HCT116 (cell line): ENCODE results near the gene SHISA4. TPM values are rescaled to one million over a fixed set of nuclear protein-coding genes. Genes with fewer than 3 reads are reported as not detected.

Source experiments
- ATAC-seq: fragments of 200-7000 bp; cut with Tn5 transposase; 2 replicates; pipeline ENCODE4 v1.9.1; 2020; ENCODE audit warnings: mild to moderate bottlenecking, moderate library complexity
- BruUV-seq: library from RNA; stranded (reverse); fragments of 400-500 nt; replicated peaks from 2 replicates; lab custom pipeline; 2021; lab: Mats Ljungman, UMichigan
- CTCF ChIA-PET: fragments of 300-600 bp; sonication (Branson Sonifier 250); formaldehyde crosslinking; loops from one replicate; lab custom pipeline; 2021; ENCODE audit warnings: antibody characterized with exemption; lab: Charles Lee
- POLR2A ChIA-PET: fragments of 300-600, 350-600 bp; sonication (Branson Sonifier 250); formaldehyde crosslinking; loops from one replicate; lab custom pipeline; 2021; ENCODE audit warnings: antibody characterized with exemption; lab: Charles Lee
- RAD21 ChIA-PET, 2 experiments: fragments of 300-600 bp; sonication (Branson Sonifier 250); formaldehyde crosslinking; loops; one replicate each; lab custom pipeline; 2023; ENCODE audit warnings: low total read pairs in 2 of 2; ENCODE audit not compliant: uncharacterized antibody in 2 of 2, unreplicated experiment in 2 of 2, low non-redundant PET in 1 of 2; lab: Charles Lee
- DNase-seq: peaks from one replicate; pipeline ENCODE4 v3.0.0-alpha.2; 2010; ENCODE audit warnings: low read depth, low spot score
- H2AFZ ChIP-seq: fragments of 200-600 bp; shearing (Covaris generic), sonication (generic); 2 replicates; pipeline ENCODE4 v1.6.1; 2017; ENCODE audit warnings: low read depth, mixed run types, mixed read lengths, antibody characterized with exemption, low read length; ENCODE audit not compliant: poor library complexity, severe bottlenecking
- H3K27ac ChIP-seq: 2 replicates; pipeline ENCODE4 v1.5.1; 2012; ENCODE audit warnings: low read depth, low read length
- H3K27me3 ChIP-seq: fragments of 200-600 bp; sonication (generic); 2 replicates; pipeline ENCODE4 v1.6.1; 2016; ENCODE audit warnings: mixed run types, low read length, mixed read lengths; ENCODE audit not compliant: insufficient read depth
- H3K36me3 ChIP-seq, 2 experiments: fragments of 200-500 bp in 1 of 2; fragments of 200-600 bp in 1 of 2; sonication (Bioruptor generic) in 1 of 2; sonication (generic) in 1 of 2; 2 replicates each; pipeline versions ENCODE4 v1.5.1 to v1.6.1; 2014 to 2016; ENCODE audit warnings: low read length in 2 of 2, inconsistent platforms in 1 of 2, mixed read lengths in 1 of 2, mixed run types in 1 of 2; ENCODE audit not compliant: insufficient read depth in 2 of 2, control insufficient read depth in 1 of 2
- H3K4me1 ChIP-seq, 2 experiments: fragments of 200-600 bp in 1 of 2; sonication (generic) in 1 of 2; 2 replicates each; pipeline versions ENCODE4 v1.5.1 to v1.6.1; 2012 to 2017; ENCODE audit warnings: low read length in 2 of 2, inconsistent platforms in 1 of 2, mild to moderate bottlenecking in 1 of 2, mixed read lengths in 1 of 2, mixed run types in 1 of 2, moderate library complexity in 1 of 2; ENCODE audit not compliant: insufficient read depth in 2 of 2, control insufficient read depth in 1 of 2
- H3K4me2 ChIP-seq: fragments of 200-600 bp; sonication (generic); 2 replicates; pipeline ENCODE4 v1.6.1; 2017; ENCODE audit warnings: mixed run types, low read length, mixed read lengths
- H3K4me3 ChIP-seq, 2 experiments: fragments of 200-600 bp in 1 of 2; sonication (generic) in 1 of 2; replicated peaks in 1 of 2; 2 replicates each; pipeline ENCODE4 v1.5.1; 2011 to 2016; ENCODE audit warnings: low read length in 2 of 2, control low read depth in 1 of 2, low read depth in 1 of 2, mild to moderate bottlenecking in 1 of 2, mixed read lengths in 1 of 2, mixed run types in 1 of 2
- H3K79me2 ChIP-seq: fragments of 200-600 bp; sonication (generic); 2 replicates; pipeline ENCODE4 v1.6.1; 2017; ENCODE audit warnings: mild to moderate bottlenecking, mixed run types, low read length, moderate library complexity, mixed read lengths; ENCODE audit not compliant: insufficient read depth
- H3K9ac ChIP-seq: fragments of 200-600 bp; sonication (generic); 2 replicates; pipeline ENCODE4 v1.6.1; 2016; ENCODE audit warnings: low read length, mixed read lengths
- H3K9me2 ChIP-seq: fragments of 200-600 bp; sonication (generic), shearing (Covaris generic); 2 replicates; pipeline ENCODE4 v1.6.1; 2017; ENCODE audit warnings: mixed run types, mild to moderate bottlenecking, moderate library complexity; ENCODE audit not compliant: insufficient read depth
- H3K9me3 ChIP-seq, 2 experiments: fragments of 200-500 bp in 1 of 2; fragments of 200-600 bp in 1 of 2; sonication (Bioruptor generic) in 1 of 2; sonication (generic) in 1 of 2; 2 replicates each; pipeline ENCODE4 v1.6.1; 2014 to 2017; ENCODE audit warnings: low read length in 2 of 2, mixed read lengths in 2 of 2, inconsistent platforms in 1 of 2, low read depth in 1 of 2, mild to moderate bottlenecking in 1 of 2, mixed run types in 1 of 2, moderate library complexity in 1 of 2; ENCODE audit not compliant: control insufficient read depth in 1 of 2, insufficient read depth in 1 of 2
- H4K20me1 ChIP-seq: fragments of 200-600 bp; sonication (generic), shearing (Covaris generic); 2 replicates; pipeline ENCODE4 v1.6.1; 2017; ENCODE audit warnings: mixed run types, mild to moderate bottlenecking, moderate library complexity; ENCODE audit not compliant: insufficient read depth
- CBX3 ChIP-seq: IDR thresholded peaks from 2 replicates; pipeline ENCODE4 v1.6.1; 2012; ENCODE audit warnings: low read depth
- CEBPB ChIP-seq: IDR thresholded peaks from 2 replicates; pipeline ENCODE4 v1.6.1; 2012; ENCODE audit warnings: low read depth
- EGR1 ChIP-seq: IDR thresholded peaks from 2 replicates; pipeline ENCODE4 v1.6.1; 2012; ENCODE audit warnings: low read depth
- EZH2 ChIP-seq: fragments of 200-600 bp; sonication (generic); IDR thresholded peaks from 2 replicates; pipeline ENCODE4 v1.6.1; 2017; ENCODE audit warnings: antibody characterized with exemption, mixed run types
- FOSL1 ChIP-seq: IDR thresholded peaks from 2 replicates; pipeline ENCODE4 v1.6.1; 2012; ENCODE audit warnings: low read depth
- JUND ChIP-seq: IDR thresholded peaks from 2 replicates; pipeline ENCODE4 v1.6.1; 2012
- POLR2A ChIP-seq: IDR thresholded peaks from 2 replicates; pipeline ENCODE4 v1.7.0; 2011; ENCODE audit warnings: borderline replicate concordance; ENCODE audit not compliant: insufficient read depth, insufficient read length; ENCODE audit errors: extremely low read depth
- POLR2AphosphoS5 ChIP-seq: IDR thresholded peaks from 2 replicates; pipeline ENCODE4 v1.6.1; 2011; ENCODE audit warnings: mild to moderate bottlenecking, low read depth, low read length, moderate library complexity
- RAD21 ChIP-seq: IDR thresholded peaks from 2 replicates; pipeline ENCODE4 v1.6.1; 2012; ENCODE audit warnings: low read depth, mild to moderate bottlenecking
- SIN3A ChIP-seq: IDR thresholded peaks from 2 replicates; pipeline ENCODE4 v1.6.1; 2012; ENCODE audit warnings: low read depth
- SP1 ChIP-seq: IDR thresholded peaks from 2 replicates; pipeline ENCODE4 v1.6.1; 2012; ENCODE audit warnings: low read depth
- SRF ChIP-seq: IDR thresholded peaks from 2 replicates; pipeline ENCODE4 v1.6.1; 2012; ENCODE audit warnings: low read depth
- YY1 ChIP-seq: IDR thresholded peaks from 2 replicates; pipeline ENCODE4 v1.6.1; 2011; ENCODE audit warnings: low read length, low read depth, moderate library complexity, mild to moderate bottlenecking; ENCODE audit not compliant: insufficient replicate concordance; ENCODE audit errors: extremely low read depth
- ZFX ChIP-seq: fragments of 450-650 bp; IDR thresholded peaks from 2 replicates; pipeline ENCODE4 v1.6.1; 2017
- ZNF274 ChIP-seq: fragments of 200-500 bp; sonication (Bioruptor generic); IDR thresholded peaks from 2 replicates; pipeline ENCODE4 v1.6.1; 2014; ENCODE audit warnings: mild to moderate bottlenecking, low read depth, low read length, inconsistent platforms
- intact Hi-C: fragments of 100-400 bp; cut with micrococcal nuclease; formaldehyde crosslinking; loops from 2 replicates; pipeline ENCODE4 v1.10.0; 2022
- total RNA-seq: library from RNA; stranded (reverse); gene quantifications from one replicate; pipeline ENCODE4 v1.2.1, GENCODE V29; 2021; ENCODE audit not compliant: unreplicated experiment
- TF ChIP-seq, protein P1 (sequence below): IDR thresholded peaks from 2 replicates; pipeline ENCODE4 v1.6.1; 2011; ENCODE audit warnings: mild to moderate bottlenecking, low read length, moderate library complexity; ENCODE audit not compliant: insufficient replicate concordance; ENCODE audit errors: extremely low read depth
- TF ChIP-seq, protein P2 (sequence below), 3 experiments: fragments of 200-600 bp in 1 of 3; sonication (generic) in 1 of 3; IDR thresholded peaks in 2 of 3; conservative IDR thresholded peaks in 1 of 3; 2 replicates each; pipeline ENCODE4 v1.5.1; 2012 to 2017; ENCODE audit warnings: low read depth in 2 of 3, low read length in 2 of 3, antibody characterized with exemption in 1 of 3, borderline replicate concordance in 1 of 3, control low read depth in 1 of 3, mild to moderate bottlenecking in 1 of 3, mixed read lengths in 1 of 3, mixed run types in 1 of 3, moderate library complexity in 1 of 3; ENCODE audit not compliant: insufficient read depth in 1 of 3
- TF ChIP-seq, protein P3 (sequence below): IDR thresholded peaks from 2 replicates; pipeline ENCODE4 v1.6.1; 2012; ENCODE audit warnings: low read depth
- TF ChIP-seq, protein P4 (sequence below): IDR thresholded peaks from 2 replicates; pipeline ENCODE4 v1.6.1; 2012
- TF ChIP-seq, protein P5 (sequence below): IDR thresholded peaks from 2 replicates; pipeline ENCODE4 v1.6.1; 2012

The SHISA4 gene
- total RNA-seq, 1 experiment from 2014 or later = 15.2 TPM

DNA sequence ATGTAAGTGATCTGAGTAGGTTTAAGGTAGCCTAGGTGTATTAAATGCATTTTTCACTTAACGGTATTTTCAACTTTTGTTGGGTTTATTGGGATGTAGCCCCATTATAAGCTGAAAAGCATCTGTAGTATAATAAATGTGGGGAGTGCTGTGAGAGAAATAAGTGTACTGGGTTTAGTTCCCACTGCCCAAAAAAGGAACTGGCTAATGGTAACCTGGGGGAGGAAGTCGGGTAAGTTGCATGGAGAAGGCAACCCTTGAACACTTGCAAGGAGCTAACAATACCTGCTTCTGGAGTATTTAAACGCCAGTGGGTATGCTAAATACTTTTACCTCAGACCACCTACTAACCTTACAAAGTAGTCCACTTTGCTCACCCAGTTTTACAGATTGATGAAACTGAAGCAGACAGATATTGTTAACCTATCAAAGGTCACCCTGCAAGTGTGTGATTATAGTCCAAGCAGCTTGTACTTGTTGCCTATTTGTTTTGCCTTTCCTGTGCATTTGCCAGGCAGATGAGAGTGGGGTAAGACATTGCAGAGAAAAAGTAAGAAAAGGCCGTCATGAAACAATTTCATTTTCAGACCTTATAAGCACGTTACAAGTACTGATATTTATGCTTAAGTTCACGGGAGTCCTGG lies 7.6 kb upstream of the SHISA4 start:
- no peaks in the 10 kb centered on the region for H3K9me3 ChIP-seq
- H4K20me1 ChIP-seq = no peaks in the 10 kb centered on the region; the same call in 1 of the 2 replicates
- ChIA-PET RAD21 (interaction anchor here in 1 of 2 experiments (1.1 kb wide), 1 partner anchor 15 kb away, joined by 3 read pairs; no protein-coding TSS in a partner anchor), POLR2A (interaction anchor here (0.9 kb wide), 1 partner anchor 129 kb away, joined by 4 read pairs; the partner anchor contains the start of gene ELF3), CTCF (interaction anchor here (1.0 to 1.6 kb wide), 4 partner anchors 12 to 91 kb away, joined by 3 to 6 read pairs (median 4); no protein-coding TSS in a partner anchor)
- intact Hi-C loops = no loop called here
- H2AFZ ChIP-seq = no peak overlapping the region
- no peak overlapping the region for H3K27ac ChIP-seq
- H3K79me2 ChIP-seq = no peaks in the 10 kb centered on the region
- BruUV-seq = no TSS peak
- TF ChIP-seq POLR2A (no peak), ZNF274 (no peak), YY1 (no peak), ZFX (no peak), SP1 (no peak), EGR1 (no peak), CEBPB (no peak), JUND (no peak), SIN3A (no peak), POLR2AphosphoS5 (no peak), EZH2 (no peak), SRF (no peak), RAD21 (no peak), FOSL1 (no peak), CBX3 (no peak)
- TF ChIP-seq, protein P1, sequence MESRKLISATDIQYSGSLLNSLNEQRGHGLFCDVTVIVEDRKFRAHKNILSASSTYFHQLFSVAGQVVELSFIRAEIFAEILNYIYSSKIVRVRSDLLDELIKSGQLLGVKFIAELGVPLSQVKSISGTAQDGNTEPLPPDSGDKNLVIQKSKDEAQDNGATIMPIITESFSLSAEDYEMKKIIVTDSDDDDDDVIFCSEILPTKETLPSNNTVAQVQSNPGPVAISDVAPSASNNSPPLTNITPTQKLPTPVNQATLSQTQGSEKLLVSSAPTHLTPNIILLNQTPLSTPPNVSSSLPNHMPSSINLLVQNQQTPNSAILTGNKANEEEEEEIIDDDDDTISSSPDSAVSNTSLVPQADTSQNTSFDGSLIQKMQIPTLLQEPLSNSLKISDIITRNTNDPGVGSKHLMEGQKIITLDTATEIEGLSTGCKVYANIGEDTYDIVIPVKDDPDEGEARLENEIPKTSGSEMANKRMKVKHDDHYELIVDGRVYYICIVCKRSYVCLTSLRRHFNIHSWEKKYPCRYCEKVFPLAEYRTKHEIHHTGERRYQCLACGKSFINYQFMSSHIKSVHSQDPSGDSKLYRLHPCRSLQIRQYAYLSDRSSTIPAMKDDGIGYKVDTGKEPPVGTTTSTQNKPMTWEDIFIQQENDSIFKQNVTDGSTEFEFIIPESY = no peak
- TF ChIP-seq, protein P2, sequence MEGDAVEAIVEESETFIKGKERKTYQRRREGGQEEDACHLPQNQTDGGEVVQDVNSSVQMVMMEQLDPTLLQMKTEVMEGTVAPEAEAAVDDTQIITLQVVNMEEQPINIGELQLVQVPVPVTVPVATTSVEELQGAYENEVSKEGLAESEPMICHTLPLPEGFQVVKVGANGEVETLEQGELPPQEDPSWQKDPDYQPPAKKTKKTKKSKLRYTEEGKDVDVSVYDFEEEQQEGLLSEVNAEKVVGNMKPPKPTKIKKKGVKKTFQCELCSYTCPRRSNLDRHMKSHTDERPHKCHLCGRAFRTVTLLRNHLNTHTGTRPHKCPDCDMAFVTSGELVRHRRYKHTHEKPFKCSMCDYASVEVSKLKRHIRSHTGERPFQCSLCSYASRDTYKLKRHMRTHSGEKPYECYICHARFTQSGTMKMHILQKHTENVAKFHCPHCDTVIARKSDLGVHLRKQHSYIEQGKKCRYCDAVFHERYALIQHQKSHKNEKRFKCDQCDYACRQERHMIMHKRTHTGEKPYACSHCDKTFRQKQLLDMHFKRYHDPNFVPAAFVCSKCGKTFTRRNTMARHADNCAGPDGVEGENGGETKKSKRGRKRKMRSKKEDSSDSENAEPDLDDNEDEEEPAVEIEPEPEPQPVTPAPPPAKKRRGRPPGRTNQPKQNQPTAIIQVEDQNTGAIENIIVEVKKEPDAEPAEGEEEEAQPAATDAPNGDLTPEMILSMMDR (IDR thresholded peaks at IDR 0.05 in 2 of 3, conservative IDR thresholded peaks at IDR 0.05 in 1 of 3; ENCODE audit: borderline replicate concordance in 1 of 3, insufficient read depth in 1 of 3, low read depth in 2 of 3, low read length in 2 of 3) = no peak
- TF ChIP-seq, protein P3, sequence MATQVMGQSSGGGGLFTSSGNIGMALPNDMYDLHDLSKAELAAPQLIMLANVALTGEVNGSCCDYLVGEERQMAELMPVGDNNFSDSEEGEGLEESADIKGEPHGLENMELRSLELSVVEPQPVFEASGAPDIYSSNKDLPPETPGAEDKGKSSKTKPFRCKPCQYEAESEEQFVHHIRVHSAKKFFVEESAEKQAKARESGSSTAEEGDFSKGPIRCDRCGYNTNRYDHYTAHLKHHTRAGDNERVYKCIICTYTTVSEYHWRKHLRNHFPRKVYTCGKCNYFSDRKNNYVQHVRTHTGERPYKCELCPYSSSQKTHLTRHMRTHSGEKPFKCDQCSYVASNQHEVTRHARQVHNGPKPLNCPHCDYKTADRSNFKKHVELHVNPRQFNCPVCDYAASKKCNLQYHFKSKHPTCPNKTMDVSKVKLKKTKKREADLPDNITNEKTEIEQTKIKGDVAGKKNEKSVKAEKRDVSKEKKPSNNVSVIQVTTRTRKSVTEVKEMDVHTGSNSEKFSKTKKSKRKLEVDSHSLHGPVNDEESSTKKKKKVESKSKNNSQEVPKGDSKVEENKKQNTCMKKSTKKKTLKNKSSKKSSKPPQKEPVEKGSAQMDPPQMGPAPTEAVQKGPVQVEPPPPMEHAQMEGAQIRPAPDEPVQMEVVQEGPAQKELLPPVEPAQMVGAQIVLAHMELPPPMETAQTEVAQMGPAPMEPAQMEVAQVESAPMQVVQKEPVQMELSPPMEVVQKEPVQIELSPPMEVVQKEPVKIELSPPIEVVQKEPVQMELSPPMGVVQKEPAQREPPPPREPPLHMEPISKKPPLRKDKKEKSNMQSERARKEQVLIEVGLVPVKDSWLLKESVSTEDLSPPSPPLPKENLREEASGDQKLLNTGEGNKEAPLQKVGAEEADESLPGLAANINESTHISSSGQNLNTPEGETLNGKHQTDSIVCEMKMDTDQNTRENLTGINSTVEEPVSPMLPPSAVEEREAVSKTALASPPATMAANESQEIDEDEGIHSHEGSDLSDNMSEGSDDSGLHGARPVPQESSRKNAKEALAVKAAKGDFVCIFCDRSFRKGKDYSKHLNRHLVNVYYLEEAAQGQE = no peak
- TF ChIP-seq, protein P4, sequence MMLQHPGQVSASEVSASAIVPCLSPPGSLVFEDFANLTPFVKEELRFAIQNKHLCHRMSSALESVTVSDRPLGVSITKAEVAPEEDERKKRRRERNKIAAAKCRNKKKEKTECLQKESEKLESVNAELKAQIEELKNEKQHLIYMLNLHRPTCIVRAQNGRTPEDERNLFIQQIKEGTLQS = no peak
- TF ChIP-seq, protein P5, sequence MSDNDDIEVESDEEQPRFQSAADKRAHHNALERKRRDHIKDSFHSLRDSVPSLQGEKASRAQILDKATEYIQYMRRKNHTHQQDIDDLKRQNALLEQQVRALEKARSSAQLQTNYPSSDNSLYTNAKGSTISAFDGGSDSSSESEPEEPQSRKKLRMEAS = no peak
- H3K4me1 ChIP-seq = peaks cover 36 to 54% of the 10 kb centered on the region in 2 experiments
- H3K9ac ChIP-seq = no peak overlapping the region
- no peak overlapping the region for H3K4me3 ChIP-seq
- DNase-seq = no peak
- H3K27me3 ChIP-seq = no peaks in the 10 kb centered on the region
- peaks cover 0 to 8% of the 10 kb centered on the region in 2 experiments; a peak in 2 of 4 replicates for H3K36me3 ChIP-seq
- ATAC-seq = no peak
- no peaks in the 10 kb centered on the region for H3K9me2 ChIP-seq
- H3K4me2 ChIP-seq = no peak overlapping the region
